Heart left ventricle (tissue), 16 donors: Measurements from ENCODE around the gene KCNMB2. TPM values are rescaled to one million over a fixed set of nuclear protein-coding genes. Genes with fewer than 3 reads are reported as not detected.

Experiments
- ATAC-seq, 4 donors: fragments of 200-7000 bp; cut with Tn5 transposase; one replicate each; pipeline ENCODE4 v1.9.1; 2020 to 2022; ENCODE audit warnings: moderate library complexity in 4 of 4, mild to moderate bottlenecking in 3 of 4, moderate number of reproducible peaks in 1 of 4
- DNase-seq, 5 donors: peaks; one replicate each; pipeline ENCODE4 v3.0.0-alpha.2; 2020
- H3K27ac ChIP-seq, 12 donors: fragments of 200-600 bp; sonication (generic) in 4 of 12; one replicate each; pipeline versions ENCODE4 v1.5.0 to v1.8.0; 2016 to 2022; ENCODE audit warnings: mild to moderate bottlenecking in 2 of 12
- H3K27me3 ChIP-seq, 9 donors: fragments of 200-600 bp; sonication (generic) in 2 of 9; one replicate each; pipeline versions ENCODE4 v1.5.1 to v1.8.0; 2016 to 2022; ENCODE audit warnings: mild to moderate bottlenecking in 3 of 9
- H3K36me3 ChIP-seq, 9 donors: fragments of 200-600 bp; sonication (generic) in 2 of 9; one replicate each; pipeline versions ENCODE4 v1.5.0 to v1.8.0; 2018 to 2022; ENCODE audit warnings: mild to moderate bottlenecking in 2 of 9
- H3K4me1 ChIP-seq, 12 donors: fragments of 200-600 bp; sonication (generic) in 4 of 12; one replicate each; pipeline versions ENCODE4 v1.5.0 to v1.8.0; 2016 to 2022; ENCODE audit warnings: mild to moderate bottlenecking in 3 of 12
- H3K4me3 ChIP-seq, 12 donors: fragments of 200-600 bp; sonication (generic) in 4 of 12; one replicate each; pipeline versions ENCODE4 v1.5.0 to v1.8.0; 2017 to 2022; ENCODE audit warnings: mild to moderate bottlenecking in 9 of 12, moderate library complexity in 4 of 12
- H3K9me3 ChIP-seq, 12 donors: fragments of 200-600 bp; sonication (generic) in 4 of 12; one replicate each; pipeline versions ENCODE4 v1.5.0 to v1.8.0; 2016 to 2022; ENCODE audit warnings: mild to moderate bottlenecking in 1 of 12
- CTCF ChIP-seq, 12 donors: fragments of 200-600 bp; sonication (generic) in 4 of 12; IDR thresholded peaks; one replicate each; pipeline versions ENCODE4 v1.5.0 to v1.8.0; 2018 to 2022; ENCODE audit warnings: antibody characterized with exemption in 12 of 12, mild to moderate bottlenecking in 5 of 12
- POLR2A ChIP-seq, 2 donors: fragments of 450-650 bp; IDR thresholded peaks; one replicate each; pipeline ENCODE4 v1.6.1; 2017; ENCODE audit warnings: antibody characterized with exemption in 2 of 2, mild to moderate bottlenecking in 2 of 2, moderate library complexity in 2 of 2
- WGBS, 4 donors: extraction: QIAGEN DNeasy Blood & Tissue Kit in 2 of 4; methylation state at CpG; one replicate each; pipeline versions ENCODE4 v1.1.5 to v1.1.7; 2013 to 2018; 5-methylcytosine and 5-hydroxymethylcytosine counted together
- intact Hi-C, 10 donors: fragments of 100-400 bp; cut with DNase I; formaldehyde crosslinking; loops; one replicate each; pipeline versions ENCODE4 v1.11.1 to v1.14.2; 2022
- polyA plus RNA-seq, 2 donors: library from polyadenylated mRNA; stranded (reverse); fragments of 200-250 nt; gene quantifications; one replicate each; pipeline ENCODE4 v1.2.3, GENCODE V29; 2013
- total RNA-seq, 9 donors: library from RNA; depleted of rRNA in 2 of 9; stranded (reverse); fragments of >200 nt in 2 of 9; fragmentation: NEBNext Ultra II Directional in 3 of 9; extraction: Animal tissue kit (Norgen Biotek cat#: 25700) in 3 of 9; gene quantifications; one replicate each; pipeline versions ENCODE4 v1.1.0 to v1.2.4, GENCODE V29; 2016 to 2023
- donor health status: ischemic (EF 13 %, LVEDD 7.1; RV severe dilation, severe dysfunction).
- donor health status: healthy with polysubstance abuse.
- donor health status: DM: no; HTN: yes; CAD: no.
- donor health status: DM: no; HTN: no; CAD: no.
- donor health status: ischemic (EF 25% LVEDD 6.9; RV normal size, moderate dysfunction).
- donor health status: ischemic (EF 25% LVEDD 5.7; RV mildly dilated, moderate dysfunction).
- donor health status: healthy.
- donor health status: DM: yes; HTN: yes; CAD: no.
- donor health status: ischemic (EF 35%, LVEDD 5.7; RV mildly dilated, moderate dysfunction).
- donor health status: nonischemic (EF 11% LVEDD 7.7; RV severe dilation, severe dysfunction).
- donor health status: DM: yes; HTN: yes; CAD: no.
- donor health status: PGD.
- donor health status: ischemic (EF 29% LVEDD 5.4; RV normal size, mild dysfunction).
- donor health status: nonischemic (EF 23%, LVEDD 6.1; RV moderate dilation, normal function).

The KCNMB2 gene
- total and polyA plus RNA-seq, 11 donors, result 0.37 to 5.7 (median 2.0) TPM; not detected in 1

- no peak overlapping the region for H3K27ac ChIP-seq
- H3K4me1 ChIP-seq, result peaks cover 0 to 9% (median 0%) of the 10 kb centered on the region in 12 donors
- H3K4me3 ChIP-seq, result no peak overlapping the region
- TF ChIP-seq POLR2A (IDR thresholded peaks at IDR 0.05) (no peak), CTCF (IDR thresholded peaks at IDR 0.05) (no peak)
- H3K9me3 ChIP-seq, result no peaks in the 10 kb centered on the region
- H3K27me3 ChIP-seq, result no peaks in the 10 kb centered on the region
- intact Hi-C loops, result no loop called here
- WGBS, 4 donors, result 85 to 87% (median 86%) methylated on average over 1 of the region's 1 CpG
- no peak for DNase-seq
- H3K36me3 ChIP-seq, result no peaks in the 10 kb centered on the region
- ATAC-seq, result no peak
These were observed 57.5 kb downstream of the KCNMB2 start for GRCh38 chr3:178593786-178594185.

GRCh38 chr3:178597371-178597770, 61.1 kb downstream of the KCNMB2 start:
- no peaks in the 10 kb centered on the region for H3K9me3 ChIP-seq
- no peak overlapping the region for H3K27ac ChIP-seq
- no peak for ATAC-seq
- no peak overlapping the region for H3K4me3 ChIP-seq
- TF ChIP-seq POLR2A (IDR thresholded peaks at IDR 0.05), result no peak
- TF ChIP-seq CTCF (IDR thresholded peaks at IDR 0.05), result no peak
- DNase-seq, result no peak
- H3K4me1 ChIP-seq, result peaks cover 0 to 9% (median 0%) of the 10 kb centered on the region in 12 donors
- H3K27me3 ChIP-seq, result no peaks in the 10 kb centered on the region
- WGBS, 4 donors, result 54 to 62% (median 58%) methylated on average over 2 of the region's 2 CpGs
- intact Hi-C loops, result no loop called here
- no peaks in the 10 kb centered on the region for H3K36me3 ChIP-seq

GRCh38 chr3:178602856-178603255, 66.6 kb downstream of the KCNMB2 start:
- 48 to 86% (median 81%) methylated on average over 1 to 2 of the region's 2 CpGs for WGBS, 4 donors
- peaks cover 0 to 4% (median 0%) of the 10 kb centered on the region in 12 donors for H3K4me1 ChIP-seq
- TF ChIP-seq POLR2A (IDR thresholded peaks at IDR 0.05) (no peak), CTCF (IDR thresholded peaks at IDR 0.05) (no peak)
- H3K9me3 ChIP-seq, result no peaks in the 10 kb centered on the region
- H3K4me3 ChIP-seq, result no peak overlapping the region
- intact Hi-C loops, result no loop called here
- H3K27ac ChIP-seq, result no peak overlapping the region
- ATAC-seq (no peak), DNase-seq (no peak)
- no peaks in the 10 kb centered on the region for H3K36me3 ChIP-seq
- no peaks in the 10 kb centered on the region for H3K27me3 ChIP-seq

- intact Hi-C loops, result no loop called here
- Histone ChIP-seq H3K27me3 (no peaks in the 10 kb centered on the region), H3K9me3 (peaks cover 0 to 3% (median 0%) of the 10 kb centered on the region in 12 donors), H3K27ac (no peak overlapping the region), H3K4me3 (no peak overlapping the region), H3K36me3 (no peaks in the 10 kb centered on the region), H3K4me1 (peaks cover 0 to 4% (median 0%) of the 10 kb centered on the region in 12 donors)
- ATAC-seq (no peak), DNase-seq (no peak)
- 29 to 50% (median 39%) methylated on average over 1 of the region's 1 CpG for WGBS, 4 donors
- no peak for TF ChIP-seq POLR2A (IDR thresholded peaks at IDR 0.05)
- no peak for TF ChIP-seq CTCF (IDR thresholded peaks at IDR 0.05)
These were observed 67.5 kb downstream of the KCNMB2 start for GRCh38 chr3:178603735-178604134.
